Esophagus mucosa (tissue), 1 donor: ENCODE data around the gene KLB. TPM values are rescaled to one million over a fixed set of nuclear protein-coding genes. Genes with fewer than 3 reads are reported as not detected.
"Not testable (repeated sequence)": the region's sequence is repeated elsewhere in the genome, so short reads cannot be mapped to it uniquely, and the experiment has no call there.

Experiments
- ATAC-seq: fragments of 200-7000 bp; cut with Tn5 transposase; one replicate; pipeline ENCODE4 v1.9.1; 2020
- total RNA-seq: library from RNA; stranded (reverse); gene quantifications from one replicate; pipeline ENCODE4 v1.2.4, GENCODE V29; 2023
- donor health status: DM: yes; HTN: yes; CAD: no.

The KLB gene
- total RNA-seq, 1 donor from 2014 or later = 0.32 TPM

GRCh38 chr4:39427520-39428114, 20.9 kb downstream of the KLB start:
- peak; percentile 79 for ATAC-seq

- ATAC-seq = no peak
Observed at GRCh38 chr4:39429476-39430334, 23.0 kb downstream of the KLB start.

- ATAC-seq = no peak
Observed at GRCh38 chr4:39433878-39434492, 27.3 kb downstream of the KLB start.

DNA sequence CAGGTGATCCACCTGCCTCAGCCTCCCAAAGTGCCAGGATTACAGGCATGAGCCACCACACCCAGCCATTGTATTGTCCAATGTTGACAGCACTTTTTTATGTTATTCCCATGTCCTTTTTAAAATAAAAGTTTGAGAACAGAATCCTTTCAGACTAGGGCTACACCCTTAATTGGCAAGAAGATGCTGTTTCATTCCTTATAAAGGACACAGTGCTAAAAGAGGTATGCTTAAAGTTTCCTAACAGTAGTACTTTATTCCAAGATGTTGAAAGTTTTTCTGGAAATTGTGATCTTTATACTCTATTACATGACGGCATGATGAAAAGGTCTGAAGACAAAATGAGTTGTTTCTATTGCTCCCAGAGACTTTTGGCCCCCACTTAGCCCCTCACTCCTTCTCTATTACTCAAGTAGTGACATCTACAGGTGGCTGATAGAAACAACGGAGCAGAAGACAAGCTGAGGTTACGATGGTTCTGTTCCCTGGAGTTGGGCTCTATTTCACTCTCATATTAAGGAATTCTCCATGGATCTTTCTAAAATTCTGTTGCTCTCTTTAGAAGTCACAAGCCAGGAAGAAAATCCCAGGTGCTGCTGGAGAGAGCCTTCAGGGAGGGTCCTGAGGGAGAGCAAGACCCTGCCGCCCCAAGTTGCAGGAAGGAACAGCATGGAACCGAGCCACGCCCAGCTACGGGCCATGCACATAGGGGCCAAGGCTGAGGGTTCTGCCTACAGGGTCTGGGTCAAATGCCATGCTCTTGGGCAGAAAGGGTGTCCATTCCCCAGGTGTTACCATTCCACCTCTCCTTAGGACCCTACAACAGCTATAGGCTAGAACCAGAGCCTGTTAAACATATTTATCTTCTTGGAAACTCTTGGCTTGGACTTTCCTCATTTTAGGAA, 29.2 kb downstream of the KLB start:
- ATAC-seq = no peak

DNA sequence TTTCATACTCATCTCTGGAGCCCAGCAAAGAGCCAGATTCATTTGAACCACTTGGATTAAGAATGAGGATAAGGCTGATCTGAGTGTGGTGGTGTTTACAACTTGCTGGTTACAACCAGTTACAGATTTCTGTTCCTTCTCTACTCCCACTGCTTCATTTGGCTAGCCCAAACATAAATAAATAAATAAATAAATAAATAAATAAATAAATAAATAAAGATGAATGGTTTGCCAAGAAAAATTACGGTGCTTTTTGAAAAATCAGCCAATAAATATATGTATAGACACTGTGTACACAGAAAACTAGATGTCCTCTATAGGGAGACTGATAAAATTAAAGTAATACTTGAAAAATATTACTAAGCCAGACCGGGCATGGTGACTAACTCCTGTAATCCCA, 34.9 kb downstream of the KLB start:
- ATAC-seq = no peak

DNA sequence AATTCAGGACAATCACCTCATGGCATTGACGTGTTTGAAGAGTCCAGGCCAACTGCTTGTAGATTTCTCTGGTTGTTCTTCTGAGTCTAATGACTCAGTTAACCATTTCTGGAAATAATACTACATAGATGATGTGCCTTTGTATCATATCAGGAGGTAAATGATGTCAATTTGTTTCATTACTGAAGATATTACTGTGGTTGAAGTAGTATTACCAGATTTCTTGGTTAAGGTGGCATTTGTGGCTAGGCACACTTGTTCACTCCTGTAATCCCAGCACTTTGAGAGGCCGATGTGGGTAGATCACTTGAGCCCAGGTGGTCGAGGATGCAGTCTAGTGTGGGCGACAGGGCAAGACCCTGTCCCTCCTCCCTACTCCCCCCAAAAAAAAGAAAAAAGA, 36.3 kb downstream of the KLB start:
- ATAC-seq = no peak

- ATAC-seq = no peak
Observed at GRCh38 chr4:39446483-39446841, 39.7 kb downstream of the KLB start.

DNA sequence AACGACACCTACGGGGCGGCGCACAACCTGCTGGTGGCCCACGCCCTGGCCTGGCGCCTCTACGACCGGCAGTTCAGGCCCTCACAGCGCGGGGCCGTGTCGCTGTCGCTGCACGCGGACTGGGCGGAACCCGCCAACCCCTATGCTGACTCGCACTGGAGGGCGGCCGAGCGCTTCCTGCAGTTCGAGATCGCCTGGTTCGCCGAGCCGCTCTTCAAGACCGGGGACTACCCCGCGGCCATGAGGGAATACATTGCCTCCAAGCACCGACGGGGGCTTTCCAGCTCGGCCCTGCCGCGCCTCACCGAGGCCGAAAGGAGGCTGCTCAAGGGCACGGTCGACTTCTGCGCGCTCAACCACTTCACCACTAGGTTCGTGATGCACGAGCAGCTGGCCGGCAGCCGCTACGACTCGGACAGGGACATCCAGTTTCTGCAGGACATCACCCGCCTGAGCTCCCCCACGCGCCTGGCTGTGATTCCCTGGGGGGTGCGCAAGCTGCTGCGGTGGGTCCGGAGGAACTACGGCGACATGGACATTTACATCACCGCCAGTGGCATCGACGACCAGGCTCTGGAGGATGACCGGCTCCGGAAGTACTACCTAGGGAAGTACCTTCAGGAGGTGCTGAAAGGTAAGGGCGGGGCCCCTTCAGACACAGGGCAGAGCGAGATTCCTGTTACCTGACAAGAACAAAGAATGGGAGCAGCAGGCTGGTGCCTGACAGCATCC, 40.3 kb downstream of the KLB start:
- ATAC-seq = peak; percentile 95

DNA sequence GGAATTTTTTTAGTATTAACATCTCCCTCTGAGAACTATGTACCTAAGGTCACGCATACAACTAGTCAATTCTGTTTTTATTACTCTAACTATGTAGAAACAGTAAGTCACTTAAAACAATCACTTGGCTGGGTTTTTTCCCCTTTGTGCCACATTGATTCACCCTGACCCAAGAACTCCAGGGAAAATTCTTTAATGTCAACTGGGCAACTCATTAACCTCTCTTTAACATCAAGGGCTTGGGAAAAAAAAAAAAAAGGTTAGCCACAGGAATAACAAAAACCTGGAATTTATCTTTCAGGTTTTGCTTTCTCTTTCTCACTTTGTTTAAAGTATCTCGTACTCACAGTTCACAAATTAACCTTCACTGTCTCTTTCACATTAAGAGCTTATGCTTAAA, 43.9 kb downstream of the KLB start:
- ATAC-seq = no peak

- ATAC-seq = no peak
Observed at GRCh38 chr4:39451423-39452023, 44.8 kb downstream of the KLB start.

DNA sequence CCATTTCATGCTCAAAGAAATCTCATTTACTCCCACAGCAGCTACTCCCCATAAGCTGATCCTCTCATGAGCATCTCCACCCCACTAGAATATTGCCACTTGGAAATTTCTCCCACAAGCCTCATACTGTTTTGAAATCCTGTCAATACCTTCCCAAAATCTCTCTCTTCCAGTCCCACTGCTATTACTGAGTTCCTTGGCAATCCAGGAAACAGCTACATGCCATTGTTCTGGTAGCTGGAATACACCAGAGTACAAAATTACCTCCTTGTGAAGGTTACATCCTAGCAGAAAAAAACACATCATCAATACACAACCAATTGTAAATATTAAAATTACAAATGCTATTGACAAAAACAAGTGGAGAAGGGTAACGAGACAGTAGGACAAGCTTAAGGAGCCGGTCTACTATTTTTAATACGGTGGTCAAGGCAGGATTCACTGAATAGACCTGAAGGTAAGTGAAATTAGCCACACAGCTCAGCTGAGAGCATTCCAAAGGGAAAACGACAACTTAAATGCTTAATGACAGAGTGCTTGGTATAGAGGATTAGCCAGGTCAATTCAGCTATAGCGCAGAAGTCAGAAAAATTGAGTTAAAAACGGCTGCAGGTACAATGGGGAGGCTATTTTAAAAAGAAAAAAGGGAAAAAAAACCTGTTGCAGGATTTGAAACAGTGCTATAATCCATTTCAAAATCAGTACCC, 45.6 kb downstream of the KLB start:
- ATAC-seq = no peak

DNA sequence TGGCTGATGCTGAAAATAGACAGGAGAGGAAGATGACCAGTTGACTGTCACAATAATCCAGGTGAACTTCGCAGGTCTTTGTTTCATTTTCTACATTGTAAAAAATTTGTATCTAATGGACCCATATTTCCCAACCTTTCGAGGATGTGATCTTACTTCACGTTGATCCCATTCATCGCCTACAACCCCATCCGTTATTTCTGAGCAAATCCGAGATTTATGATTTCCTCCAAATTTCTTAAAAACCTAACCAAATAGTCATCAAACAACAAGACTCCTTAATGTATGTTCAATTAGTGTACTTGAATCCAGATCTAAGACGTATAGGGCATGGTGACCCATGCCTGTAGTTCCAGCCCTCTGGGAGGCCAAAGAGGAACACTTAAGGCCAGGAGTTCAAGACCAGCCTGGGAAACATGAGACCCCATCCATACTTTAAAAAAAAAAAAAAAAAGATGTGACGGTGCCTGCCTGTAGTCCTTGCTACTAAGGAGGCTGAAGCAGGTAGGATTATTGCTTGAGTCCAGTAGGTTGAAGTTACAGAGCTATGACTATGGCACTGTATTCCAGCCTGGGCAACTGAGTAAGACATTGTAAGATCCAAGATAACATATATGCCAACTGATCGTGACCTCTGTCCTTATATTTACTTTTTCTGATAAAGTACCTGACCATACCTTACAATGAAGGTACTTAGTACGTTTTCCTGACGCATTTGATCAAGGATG, 46.3 kb downstream of the KLB start:
- ATAC-seq = no peak

GRCh38 chr4:39453738-39454137, 47.0 kb downstream of the KLB start:
- no peak for ATAC-seq

DNA sequence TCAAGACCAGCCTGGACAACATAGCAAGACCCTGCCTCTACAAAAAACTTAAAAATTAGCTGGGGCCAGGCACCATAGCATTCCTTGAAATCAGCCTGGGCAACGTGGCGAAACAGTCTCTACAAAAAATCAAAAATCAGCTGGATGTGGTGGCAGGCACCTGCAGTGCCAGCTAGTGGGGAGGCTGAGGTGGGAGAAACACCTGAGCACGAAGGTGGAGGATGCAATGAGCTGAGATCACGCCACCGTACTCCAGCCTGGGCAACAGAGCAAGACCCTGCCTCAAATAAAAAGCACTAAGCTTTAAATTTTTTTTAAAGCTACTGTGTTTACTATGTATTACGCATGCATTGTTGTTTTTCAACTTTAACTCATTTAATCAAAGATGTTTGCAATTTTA, 48.8 kb downstream of the KLB start:
- no peak for ATAC-seq

DNA sequence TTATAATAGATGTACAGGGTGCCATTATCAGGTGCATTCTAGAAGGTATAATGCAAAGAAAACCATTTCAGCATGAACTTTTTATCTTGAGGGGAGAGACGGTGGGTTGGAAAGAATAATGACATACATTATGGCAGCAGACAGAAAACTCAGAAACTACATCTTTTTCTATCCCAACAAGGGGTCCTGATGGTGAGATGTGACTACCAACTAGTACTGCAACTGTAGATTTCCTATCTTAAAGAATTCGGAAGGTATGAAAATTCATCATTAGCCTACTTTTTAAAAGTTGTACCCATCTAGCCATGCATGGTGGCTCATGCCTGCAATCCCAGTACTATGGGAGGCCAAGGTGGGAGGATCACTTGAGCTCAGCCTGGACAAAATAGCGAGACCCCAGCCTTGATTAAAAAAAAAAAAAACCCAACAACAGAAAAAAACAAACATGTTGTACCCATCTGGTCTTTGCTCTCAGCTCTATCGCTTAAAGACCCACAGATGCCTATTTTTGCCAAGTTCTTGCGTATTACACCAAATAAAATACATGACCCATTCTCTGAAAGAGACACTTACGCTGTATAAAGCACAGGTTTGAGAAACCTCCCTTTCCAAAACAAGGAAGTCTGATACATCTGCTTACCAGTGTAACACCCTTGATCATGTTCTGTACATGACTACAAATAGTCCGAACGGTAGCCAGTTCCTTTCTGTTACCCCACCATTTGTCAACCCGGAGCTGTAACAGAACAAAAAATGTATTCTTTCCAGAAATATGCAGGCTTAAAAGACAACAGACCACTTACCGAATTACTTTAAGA, 50.4 kb downstream of the KLB start:
- no peak for ATAC-seq

- ATAC-seq = not testable (repeated sequence)
Observed at GRCh38 chr4:39458161-39458504, 51.4 kb downstream of the KLB start.

DNA sequence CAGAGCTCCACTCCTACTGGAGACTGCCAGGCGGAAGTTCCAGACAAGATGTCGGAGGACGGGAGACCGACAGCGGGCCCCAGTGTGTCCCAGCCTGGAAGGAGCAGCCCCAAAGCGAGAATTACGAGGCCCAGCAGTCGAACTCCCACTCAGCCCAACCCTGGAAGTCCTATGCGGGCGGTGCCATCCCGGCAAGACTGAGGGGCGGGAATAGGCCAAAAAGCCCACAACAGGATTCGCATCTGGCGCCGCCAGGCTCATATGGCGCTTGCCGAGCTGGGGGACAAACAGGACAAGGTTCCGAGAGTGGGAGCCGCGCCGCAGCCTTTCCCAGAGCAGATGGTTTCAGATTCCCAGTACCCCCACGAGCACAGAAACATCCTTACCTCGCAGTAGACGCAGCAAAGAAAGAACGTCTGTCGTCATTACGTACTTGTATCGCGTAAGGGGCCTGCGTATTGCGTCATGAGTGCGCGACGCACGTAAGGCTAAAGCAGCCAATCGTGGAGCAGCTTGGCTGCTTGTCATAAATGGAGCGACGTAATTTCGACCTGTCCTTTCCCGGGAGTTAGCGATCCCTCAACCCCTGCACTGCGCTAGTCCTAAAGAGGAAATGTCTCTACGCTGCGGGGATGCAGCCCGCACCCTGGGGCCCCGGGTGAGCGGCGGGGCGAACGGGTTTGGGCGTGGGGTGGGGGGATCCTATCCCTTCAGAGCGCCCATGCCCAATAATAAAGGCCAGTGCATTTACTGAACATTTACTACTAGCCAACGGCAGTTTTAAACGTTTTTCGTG, 52.0 kb downstream of the KLB start, which contains the start of the genes LIAS and RPL9:
Gene LIAS (plus strand): TSS at position 552 of the 796 bp plus-strand sequence. CDS start 62 bp downstream, at position 614.
Gene RPL9 (minus strand): TSS at position 418 of the 796 bp plus-strand sequence. CDS start 483 bp downstream, outside the sequence.
- ATAC-seq = peak; percentile 97

DNA sequence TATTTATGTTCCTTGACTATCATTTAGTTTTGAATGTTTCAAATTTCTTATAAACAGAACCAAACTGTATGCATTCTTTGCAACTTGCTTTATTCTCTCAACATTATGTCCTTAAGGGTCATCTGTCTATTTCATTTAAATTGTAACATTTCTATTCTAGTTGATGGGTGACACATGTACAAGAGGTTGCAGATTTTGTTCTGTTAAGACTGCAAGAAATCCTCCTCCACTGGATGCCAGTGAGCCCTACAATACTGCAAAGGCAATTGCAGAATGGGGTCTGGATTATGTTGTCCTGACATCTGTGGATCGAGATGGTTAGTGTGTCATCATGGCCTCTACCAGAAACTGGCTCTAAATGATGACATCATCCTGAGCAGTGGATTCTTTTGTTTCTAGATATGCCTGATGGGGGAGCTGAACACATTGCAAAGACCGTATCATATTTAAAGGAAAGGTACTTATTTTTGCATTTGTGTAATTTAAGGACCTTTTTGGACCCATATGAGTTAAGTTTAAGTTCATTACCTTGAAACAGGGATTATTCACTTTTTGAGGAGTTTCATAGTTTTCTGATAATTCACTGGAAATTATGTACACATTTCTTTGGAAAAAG, 58.3 kb downstream of the KLB start:
- ATAC-seq = peak; percentile 41
